HG02870 (cell line): ENCODE data around the gene ZNF302.
A peak's percentile ranks its signal among the peaks of the same experiment; 100 is the strongest.
"Not testable (repeated sequence)": the region's sequence is repeated elsewhere in the genome, so short reads cannot be mapped to it uniquely, and the experiment has no call there.

Source experiments
- ATAC-seq: cut with Tn5 transposase; IDR thresholded peaks from one replicate; pipeline ENCODE4 v1.9.1; 2021; ENCODE audit warnings: mild to moderate bottlenecking, moderate library complexity; ENCODE audit not compliant: unreplicated experiment

ZNF302 gene

GRCh38 chr19:34677386-34678084 is at the start of gene ZNF302:
ZNF302 (plus strand) TSS chr19:34677678; CDS start chr19:34678805, 1,127 bp downstream.
- ATAC-seq = peak; percentile 90

DNA sequence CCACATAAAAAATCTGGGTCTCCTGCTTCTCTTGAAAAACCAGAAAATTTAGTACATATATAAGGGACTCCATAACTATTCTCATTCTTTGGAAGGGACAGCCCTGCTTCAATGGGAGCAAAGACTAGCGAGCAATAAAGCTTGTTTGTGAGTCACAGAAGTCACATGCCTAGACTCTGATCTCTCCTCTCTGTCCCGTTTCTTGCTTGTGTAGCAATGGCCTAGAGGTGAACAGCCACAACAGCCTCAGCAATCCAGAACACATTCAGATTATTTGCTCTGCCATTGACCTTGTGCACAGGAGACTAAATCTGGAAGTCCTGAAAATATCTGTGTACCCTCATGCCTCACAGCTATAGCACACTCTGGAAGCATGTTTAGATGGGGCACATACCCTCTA is 43.7 kb upstream of the ZNF302 start:
- no peak for ATAC-seq

DNA sequence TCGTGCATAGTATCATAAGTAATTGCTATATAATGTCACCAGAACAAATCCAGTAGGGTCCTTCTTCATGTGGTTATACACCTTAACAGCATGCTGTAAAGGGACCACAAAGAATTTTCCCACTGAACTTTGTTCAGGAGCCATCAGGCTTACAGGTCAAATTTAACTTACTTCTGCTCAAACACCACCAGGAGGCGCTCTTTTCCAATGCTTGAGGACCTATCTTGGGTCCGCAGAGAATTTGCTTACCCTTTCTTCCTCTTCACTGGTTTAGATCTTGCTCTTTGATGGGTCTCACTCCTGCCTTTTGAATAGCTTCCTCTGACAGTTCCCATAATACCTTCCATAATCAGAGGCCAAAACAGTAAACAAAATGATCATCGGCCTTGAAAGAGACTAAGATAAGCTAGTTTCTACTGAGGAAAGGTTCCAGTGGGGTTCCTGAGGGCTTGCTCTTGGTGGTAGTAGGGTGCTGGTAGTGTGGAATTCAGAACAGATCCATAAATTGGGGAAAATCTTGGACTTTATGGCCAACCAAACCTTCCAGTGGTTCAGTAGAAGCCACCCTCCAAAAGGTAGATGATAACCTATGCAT is 37.9 kb upstream of the ZNF302 start:
- no peak for ATAC-seq

DNA sequence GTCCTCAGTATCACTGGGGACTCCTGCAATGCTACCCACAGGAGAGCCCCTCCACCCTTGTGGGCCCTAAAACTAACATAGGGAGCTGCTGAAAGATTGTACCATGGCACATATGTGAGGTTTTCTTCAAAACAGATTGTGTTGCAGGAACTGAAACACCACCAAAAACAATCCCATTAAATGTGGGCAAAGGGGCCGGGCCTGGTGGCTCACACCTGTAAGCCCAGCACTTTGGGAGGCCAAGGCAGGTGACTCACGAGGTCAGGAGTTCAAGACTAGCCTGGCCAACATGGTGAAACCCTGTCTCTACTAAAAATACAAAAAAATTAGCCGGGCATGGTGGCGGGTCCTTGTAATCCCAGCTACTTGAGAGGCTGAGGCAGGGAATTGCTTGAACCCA is 35.2 kb upstream of the ZNF302 start:
- no peak for ATAC-seq

DNA sequence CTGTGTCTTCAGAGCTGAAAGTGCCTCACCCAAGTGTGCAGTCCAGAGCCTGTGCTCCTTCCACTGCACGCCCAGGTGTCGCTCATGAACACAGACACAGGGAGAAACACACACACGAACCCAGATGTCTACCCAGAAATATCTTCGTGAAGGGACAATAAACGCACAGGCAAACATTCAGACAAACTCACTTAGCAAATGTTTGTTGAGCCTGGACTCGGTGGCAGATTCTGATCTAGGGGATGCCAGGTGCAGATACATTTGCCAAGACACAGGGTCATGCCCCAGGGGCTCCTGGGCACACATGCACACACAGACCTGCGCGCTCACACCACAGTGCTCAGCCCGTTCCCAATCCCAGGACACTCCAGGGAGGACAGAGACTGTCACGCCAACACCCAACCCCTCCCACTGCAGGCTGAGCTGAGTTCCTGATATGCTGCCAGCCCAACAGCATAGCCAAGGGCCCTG is 32.5 kb upstream of the ZNF302 start:
- ATAC-seq = no peak

GRCh38 chr19:34645551-34645950 is 31.9 kb upstream of the ZNF302 start:
- no peak for ATAC-seq

DNA sequence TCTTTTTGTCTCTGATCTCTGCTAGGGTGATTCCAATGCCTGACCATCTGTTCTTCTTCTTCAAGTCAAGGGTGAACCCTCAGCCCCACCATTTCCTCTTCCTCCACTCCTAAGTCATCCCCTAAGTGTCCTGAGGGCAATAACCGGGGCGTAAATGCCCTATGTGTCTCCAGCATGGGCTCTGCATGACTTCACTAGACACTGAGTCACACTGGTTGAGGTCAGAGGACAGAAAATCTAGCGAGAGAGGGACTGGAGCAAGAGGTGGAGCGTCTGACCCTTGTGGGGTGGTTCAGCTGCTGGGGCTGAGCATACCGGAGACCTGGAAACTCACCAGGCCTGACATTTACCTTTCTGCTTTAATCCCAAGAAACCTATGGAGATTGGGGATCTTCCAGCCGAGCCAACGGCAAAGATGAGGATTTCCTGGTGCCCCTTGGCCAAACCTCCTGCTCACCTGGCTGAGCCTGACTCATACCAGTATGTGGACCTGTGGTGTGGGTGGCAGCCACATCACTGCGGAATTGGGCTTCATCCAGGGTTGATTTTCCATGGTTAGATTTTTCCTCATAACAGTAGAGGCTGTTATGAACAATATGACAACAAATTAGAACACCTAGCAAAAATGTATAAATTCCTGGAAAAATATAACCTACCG is 27.5 kb upstream of the ZNF302 start:
- no peak for ATAC-seq

DNA sequence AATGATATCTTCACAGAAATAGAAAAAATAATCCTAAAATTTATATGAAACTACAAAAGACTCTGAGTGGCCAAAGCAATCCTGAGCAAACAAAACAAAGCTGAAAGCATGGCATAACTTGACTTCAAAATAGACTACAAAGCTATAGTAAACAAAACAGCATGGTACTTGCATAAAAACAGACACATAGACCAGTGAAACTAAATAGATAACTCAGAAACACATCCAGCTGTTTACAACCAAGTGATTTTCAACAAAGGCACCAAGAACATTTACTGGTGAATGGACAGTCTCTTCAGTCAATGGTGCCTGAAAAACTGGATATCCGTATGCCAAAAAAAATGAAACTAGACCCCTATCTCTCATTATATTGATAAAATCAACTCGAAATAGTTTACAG is 25.7 kb upstream of the ZNF302 start:
- no peak for ATAC-seq

- no peak for ATAC-seq
These were observed 22.7 kb upstream of the ZNF302 start for GRCh38 chr19:34654796-34655195.

DNA sequence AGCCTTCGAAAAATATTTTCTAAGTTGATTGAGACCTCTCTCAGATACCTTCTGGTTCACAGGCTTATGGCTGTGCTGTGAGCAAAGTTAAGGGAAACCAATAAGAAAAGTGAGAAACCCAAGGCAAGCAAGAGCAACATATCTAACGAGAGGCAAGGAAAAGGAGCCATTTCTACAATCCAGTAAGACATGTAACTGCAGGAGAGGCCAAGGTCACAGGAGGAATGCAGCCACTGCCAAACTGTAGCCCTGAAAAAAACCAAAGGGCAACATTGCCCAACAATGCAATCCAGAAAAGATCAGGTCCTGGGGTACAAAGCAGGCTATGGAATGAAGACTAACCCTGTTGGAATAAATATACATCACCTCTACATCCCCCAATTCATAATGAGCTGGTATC is 21.8 kb upstream of the ZNF302 start:
- ATAC-seq = no peak

GRCh38 chr19:34661357-34661756 is 16.1 kb upstream of the ZNF302 start:
- ATAC-seq = no peak

DNA sequence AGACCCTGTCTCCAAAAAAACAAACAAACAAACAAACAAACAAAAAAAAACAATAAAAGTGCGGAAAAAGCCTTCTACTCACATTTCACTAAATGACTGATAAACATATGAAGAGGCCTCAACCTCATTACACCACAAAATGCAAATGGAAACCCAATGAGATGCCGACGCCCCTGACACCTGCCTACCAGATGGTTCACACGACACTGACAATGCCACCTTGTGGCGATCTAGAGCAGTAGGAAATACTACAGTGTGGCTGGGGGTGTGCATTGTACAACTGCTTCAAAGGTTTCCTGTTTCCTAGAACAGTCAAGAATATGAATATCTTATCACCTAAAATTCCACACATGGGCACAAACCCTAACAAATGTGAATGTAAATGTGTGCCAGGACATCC is 14.6 kb upstream of the ZNF302 start:
- ATAC-seq = no peak

DNA sequence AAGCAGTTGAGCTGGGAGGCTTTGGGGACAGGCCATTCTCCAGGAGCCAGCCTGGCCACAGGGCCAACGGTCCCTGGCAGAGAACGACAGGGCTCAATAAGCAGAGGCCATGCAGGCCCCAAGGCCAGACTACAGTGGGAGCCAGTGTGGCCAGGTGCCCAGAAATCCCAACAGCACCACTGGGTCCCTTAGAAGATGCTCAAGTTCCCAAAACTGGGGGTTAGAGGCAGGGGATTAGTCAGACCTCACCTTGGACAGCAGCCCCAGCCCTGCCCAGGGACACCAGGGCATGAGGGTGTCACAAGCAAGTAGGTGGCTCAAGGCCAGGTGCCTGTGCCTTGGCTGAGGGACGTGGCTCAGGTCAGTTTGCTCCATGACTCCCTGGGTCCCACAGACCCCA is 13.3 kb upstream of the ZNF302 start:
- ATAC-seq = no peak

GRCh38 chr19:34664870-34665269 is 12.6 kb upstream of the ZNF302 start:
- ATAC-seq = no peak

DNA sequence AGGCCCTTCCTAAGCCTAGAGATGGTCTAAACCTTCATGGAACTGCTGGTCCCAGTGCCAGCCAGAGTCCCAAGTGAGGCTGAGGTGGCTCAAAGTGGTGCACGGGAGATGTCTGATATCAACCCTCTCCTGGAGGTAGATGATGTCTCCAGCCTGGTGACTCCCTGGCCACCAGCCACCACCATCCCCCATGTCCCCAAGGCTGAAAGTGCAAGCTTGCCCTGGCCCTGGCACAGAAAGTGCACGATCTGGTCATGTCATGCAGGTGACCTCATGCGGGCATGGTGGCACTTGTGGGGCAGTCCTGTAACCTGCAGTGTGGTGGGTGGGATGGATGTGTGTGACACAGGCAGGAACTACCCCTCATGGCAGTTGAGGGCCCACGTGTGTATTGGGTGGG is 12.2 kb upstream of the ZNF302 start:
- not testable (repeated sequence) for ATAC-seq

DNA sequence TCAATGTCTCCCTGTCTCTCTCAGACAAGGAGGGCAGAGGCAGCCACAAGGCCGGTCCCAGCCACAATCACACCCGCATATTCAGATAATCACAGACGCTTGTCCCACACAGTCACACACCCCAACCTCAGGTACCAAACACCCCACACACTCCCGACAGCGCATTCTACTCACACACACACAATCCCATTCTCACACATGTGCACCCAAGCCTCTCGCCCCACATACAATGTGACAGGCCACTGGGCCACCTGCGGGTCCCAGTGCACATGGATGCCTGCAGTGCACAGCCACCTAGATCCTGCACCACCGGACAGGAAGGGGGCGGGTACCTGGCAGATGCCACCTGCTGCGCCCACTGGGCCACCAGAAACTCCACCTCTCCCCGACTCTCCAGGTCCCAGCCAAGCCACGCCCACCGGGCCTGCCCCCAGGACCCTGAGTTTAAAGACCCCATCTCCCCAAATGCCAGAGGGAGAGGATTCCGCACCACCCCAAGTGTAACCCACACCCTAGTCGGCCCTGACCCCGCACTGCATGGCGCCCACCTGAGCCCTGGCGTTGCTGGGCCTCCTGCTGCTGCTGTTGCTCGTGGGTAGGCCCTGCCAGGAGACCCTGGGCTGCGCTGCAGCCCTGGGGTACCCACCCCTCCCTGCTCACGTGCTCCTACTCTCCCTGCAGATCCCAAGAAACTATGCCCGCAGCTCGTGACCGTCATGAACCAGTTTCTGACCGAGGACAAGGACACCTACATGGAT is 11.1 kb upstream of the ZNF302 start:
- ATAC-seq = no peak

DNA sequence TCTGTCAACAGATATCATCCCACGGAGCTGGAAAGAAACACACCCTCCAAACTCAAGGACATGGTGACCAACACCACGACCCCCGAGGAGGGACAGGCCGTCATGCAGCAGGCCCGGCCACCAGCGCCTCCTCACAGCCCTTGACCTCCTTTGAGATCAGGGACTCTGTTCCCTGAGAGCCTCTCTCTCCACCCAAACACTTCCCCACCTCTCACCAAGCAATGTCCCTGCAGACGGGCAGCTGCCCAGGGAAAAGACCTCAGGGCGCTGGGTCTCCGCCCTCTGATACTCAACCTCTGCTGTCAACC is 10.6 kb upstream of the ZNF302 start:
- no peak for ATAC-seq

DNA sequence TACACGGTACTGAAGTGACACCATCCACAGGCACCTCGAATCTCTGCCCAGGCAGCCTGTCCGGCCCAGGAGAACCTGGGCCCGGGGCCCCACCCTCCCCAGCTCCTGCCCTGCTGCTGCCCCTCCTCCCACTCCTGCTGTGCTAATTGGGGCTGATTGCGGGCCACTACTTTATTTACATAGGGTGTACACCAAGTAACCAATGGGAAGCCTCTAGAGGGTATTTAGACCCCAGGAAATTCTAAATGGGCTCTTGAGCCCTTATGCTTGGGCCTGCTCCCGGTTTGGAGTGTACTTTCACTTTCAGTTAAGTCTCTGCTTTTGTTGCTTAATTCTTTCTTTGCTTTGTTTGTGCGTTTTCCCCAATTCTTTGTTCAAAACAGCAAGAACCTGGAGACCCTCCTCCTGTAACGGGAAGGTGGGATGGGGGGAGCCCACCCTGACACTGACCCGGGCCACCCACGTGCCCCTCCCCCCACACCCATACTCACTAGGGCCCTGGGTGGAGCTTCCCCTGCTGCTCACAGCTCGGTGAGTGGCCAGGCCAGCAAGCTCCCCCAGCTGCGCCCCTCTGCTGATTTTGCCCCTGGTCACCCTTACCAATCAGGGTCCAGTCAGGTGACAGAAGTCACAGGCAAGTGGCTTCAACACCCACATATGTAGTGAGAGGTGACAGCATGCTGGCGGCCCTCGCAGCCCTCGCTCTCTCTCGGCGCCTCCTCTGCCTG is 10.0 kb upstream of the ZNF302 start:
- ATAC-seq = no peak

DNA sequence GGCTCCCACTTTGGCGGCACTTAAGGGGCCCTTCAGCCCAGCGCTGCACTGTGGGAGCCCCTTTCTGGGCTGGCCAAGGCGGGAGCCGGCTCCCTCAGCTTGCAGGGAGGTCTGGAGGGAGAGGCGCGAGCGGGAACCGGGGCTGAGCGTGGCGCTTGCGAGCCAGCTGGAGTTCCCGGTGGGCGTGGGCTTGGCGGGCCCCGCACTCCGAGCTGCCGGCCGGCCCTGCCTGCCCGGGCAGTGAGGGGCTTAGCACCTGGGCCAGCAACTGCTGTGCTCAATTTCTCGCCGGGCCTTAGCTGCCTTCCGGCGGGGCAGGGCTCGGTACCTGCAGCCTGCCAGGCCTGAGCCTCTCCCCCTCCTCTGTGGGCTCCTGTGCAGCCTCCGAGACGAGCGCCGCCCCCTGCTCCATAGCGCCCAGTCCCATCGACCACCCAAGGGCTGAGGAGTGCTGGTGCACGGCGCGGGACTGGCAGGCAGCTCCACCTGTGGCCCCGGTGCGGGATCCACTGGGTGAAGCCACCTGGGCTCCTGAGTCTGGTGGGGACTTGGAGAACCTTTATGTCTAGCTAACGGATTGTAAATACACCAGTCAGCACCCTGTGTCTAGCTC is 9.3 kb upstream of the ZNF302 start:
- ATAC-seq = not testable (repeated sequence)

GRCh38 chr19:34668690-34669089 is 8.8 kb upstream of the ZNF302 start:
- ATAC-seq = not testable (repeated sequence)

DNA sequence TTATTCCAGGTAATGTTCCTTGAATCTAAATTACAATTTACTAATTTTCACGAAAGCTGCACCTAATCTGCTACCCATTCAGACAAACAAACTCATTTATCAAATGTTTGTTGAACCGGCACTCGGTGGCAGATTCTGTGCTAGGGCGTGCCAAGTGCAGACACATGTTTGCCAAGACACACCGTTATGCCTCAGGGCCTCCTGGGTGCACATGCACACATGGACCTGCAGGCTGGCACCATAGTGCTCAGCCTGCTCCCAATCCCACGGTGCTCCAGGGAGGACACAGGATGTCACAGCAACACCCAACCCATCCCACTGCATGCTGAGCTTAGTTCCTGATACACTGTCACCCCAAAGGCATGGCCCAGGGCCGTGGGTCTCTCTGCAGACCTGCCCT is 8.2 kb upstream of the ZNF302 start:
- no peak for ATAC-seq
